Measurements from ENCODE around the gene BLCAP. TPM values are rescaled to one million over a fixed set of nuclear protein-coding genes. Genes with fewer than 3 reads are reported as not detected.

The BLCAP gene
- total RNA-seq, 1 experiment from 2014 or later: 90.4 TPM

DNA sequence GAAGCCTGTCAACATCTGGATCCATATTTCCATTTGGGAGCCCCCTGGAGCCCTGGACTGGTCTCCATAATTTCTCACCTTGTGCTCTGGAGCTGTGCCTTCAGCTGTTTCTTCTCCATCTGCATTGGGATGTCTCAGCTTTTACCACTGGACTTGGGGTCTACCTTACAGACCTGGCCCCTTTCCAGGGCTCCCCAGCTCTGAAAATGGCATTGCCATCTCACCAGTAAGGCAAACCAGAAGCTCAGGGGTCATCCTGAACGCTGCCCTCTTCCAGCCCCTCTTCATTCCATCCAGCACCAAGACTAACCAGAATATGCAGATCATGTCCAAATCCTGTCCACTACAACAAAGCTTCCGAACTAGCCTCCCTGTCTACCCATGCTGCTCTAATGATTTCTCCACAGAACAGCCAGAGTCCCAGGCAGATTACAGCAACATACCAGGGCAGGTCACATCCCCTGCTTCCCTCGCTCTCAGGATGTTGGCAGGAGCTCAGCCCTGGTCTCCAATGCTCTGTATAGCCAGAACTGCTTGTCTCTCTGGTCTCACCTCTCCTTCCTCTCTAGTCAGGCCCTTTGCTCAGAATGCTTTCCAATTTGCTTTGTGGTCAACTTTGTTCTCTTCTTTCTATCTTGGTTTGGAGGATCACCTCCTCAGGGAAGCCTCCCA lies 24.3 kb downstream of the BLCAP start:
- no TSS peak for BruUV-seq (replicated peaks)
- Mint-ChIP-seq H3K4me1 (ENCODE audit: low read depth, unreplicated experiment) (no peaks in the 10 kb centered on the region), H3K9me3 (ENCODE audit: low read depth, unreplicated experiment) (no peaks in the 10 kb centered on the region), H3K27me3 (ENCODE audit: unreplicated experiment) (no peaks in the 10 kb centered on the region), H3K36me3 (ENCODE audit: insufficient read depth, unreplicated experiment) (no peaks in the 10 kb centered on the region), H3K27ac (ENCODE audit: unreplicated experiment) (no peak overlapping the region), H3K4me3 (ENCODE audit: low read depth, unreplicated experiment) (no peak overlapping the region)
- no peak for DNase-seq
- intact Hi-C loops (cut with micrococcal nuclease; ENCODE audit: unreplicated experiment): no loop called here
- TF ChIP-seq, protein P1, sequence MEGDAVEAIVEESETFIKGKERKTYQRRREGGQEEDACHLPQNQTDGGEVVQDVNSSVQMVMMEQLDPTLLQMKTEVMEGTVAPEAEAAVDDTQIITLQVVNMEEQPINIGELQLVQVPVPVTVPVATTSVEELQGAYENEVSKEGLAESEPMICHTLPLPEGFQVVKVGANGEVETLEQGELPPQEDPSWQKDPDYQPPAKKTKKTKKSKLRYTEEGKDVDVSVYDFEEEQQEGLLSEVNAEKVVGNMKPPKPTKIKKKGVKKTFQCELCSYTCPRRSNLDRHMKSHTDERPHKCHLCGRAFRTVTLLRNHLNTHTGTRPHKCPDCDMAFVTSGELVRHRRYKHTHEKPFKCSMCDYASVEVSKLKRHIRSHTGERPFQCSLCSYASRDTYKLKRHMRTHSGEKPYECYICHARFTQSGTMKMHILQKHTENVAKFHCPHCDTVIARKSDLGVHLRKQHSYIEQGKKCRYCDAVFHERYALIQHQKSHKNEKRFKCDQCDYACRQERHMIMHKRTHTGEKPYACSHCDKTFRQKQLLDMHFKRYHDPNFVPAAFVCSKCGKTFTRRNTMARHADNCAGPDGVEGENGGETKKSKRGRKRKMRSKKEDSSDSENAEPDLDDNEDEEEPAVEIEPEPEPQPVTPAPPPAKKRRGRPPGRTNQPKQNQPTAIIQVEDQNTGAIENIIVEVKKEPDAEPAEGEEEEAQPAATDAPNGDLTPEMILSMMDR (IDR thresholded peaks at IDR 0.05; ENCODE audit: unreplicated experiment): no peak
- CTCF ChIA-PET: interaction anchor here (0.6 to 1.5 kb wide), 2 partner anchors 18 to 356 kb away, joined by 3 read pairs; no protein-coding TSS in a partner anchor

DNA sequence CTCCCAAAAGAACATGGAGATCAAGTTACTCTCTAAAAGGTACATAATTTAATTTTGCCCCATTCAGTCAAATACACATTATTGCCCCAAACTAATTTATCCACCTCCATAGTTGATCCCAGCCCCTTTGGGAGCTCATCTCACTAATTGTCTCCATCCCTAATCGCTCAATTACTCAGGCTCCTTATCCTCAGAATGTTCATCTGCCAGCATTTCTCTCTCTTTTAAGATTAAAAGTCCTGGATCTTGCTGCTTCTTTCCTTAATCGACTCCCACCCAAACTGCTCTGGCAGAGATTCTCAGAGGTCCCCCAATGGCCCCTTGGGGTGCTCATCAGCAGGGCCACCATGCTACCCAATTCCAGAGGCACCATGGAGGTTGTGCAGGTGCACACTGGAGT lies 25.0 kb downstream of the BLCAP start:
- Mint-ChIP-seq H3K4me1 (ENCODE audit: low read depth, unreplicated experiment) (no peaks in the 10 kb centered on the region), H3K9me3 (ENCODE audit: low read depth, unreplicated experiment) (no peaks in the 10 kb centered on the region), H3K36me3 (ENCODE audit: insufficient read depth, unreplicated experiment) (no peaks in the 10 kb centered on the region), H3K4me3 (ENCODE audit: low read depth, unreplicated experiment) (no peak overlapping the region), H3K27me3 (ENCODE audit: unreplicated experiment) (no peaks in the 10 kb centered on the region), H3K27ac (ENCODE audit: unreplicated experiment) (no peak overlapping the region)
- intact Hi-C loops (cut with micrococcal nuclease; ENCODE audit: unreplicated experiment): no loop called here
- no TSS peak for BruUV-seq (replicated peaks)
- CTCF ChIA-PET: interaction anchor here (0.7 to 1.5 kb wide), 5 partner anchors 11 to 240 kb away, joined by 3 to 4 read pairs (median 3); no protein-coding TSS in a partner anchor
- no peak for DNase-seq
- TF ChIP-seq, protein P1 (IDR thresholded peaks at IDR 0.05; ENCODE audit: unreplicated experiment): no peak

DNA sequence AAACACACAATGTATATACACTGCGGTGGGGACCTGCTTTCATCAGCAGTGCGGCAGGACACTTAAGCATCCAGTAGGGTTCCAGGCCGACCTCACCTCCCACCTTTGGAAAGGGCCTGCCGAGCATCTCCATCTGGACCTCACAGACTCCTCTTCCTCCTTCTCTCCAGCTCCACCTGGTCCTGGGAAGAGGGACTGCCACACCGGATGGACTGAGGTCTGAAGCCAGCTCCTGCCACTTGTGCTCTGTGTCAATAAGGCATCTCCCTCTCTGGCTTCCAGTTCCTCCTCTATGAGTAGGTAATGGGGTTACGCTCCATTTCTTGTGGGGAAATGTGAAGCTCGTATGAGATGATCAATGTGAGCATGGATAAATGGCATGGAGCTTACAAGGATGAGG lies 25.7 kb downstream of the BLCAP start:
- TF ChIP-seq, protein P1 (IDR thresholded peaks at IDR 0.05; ENCODE audit: unreplicated experiment): no peak
- DNase-seq: no peak
- intact Hi-C loops (cut with micrococcal nuclease; ENCODE audit: unreplicated experiment): no loop called here
- no peaks in the 10 kb centered on the region for H3K27me3 Mint-ChIP-seq (ENCODE audit: unreplicated experiment)
- H3K4me3 Mint-ChIP-seq (ENCODE audit: low read depth, unreplicated experiment): no peak overlapping the region
- no peaks in the 10 kb centered on the region for H3K36me3 Mint-ChIP-seq (ENCODE audit: insufficient read depth, unreplicated experiment)
- no peaks in the 10 kb centered on the region for H3K9me3 Mint-ChIP-seq (ENCODE audit: low read depth, unreplicated experiment)
- CTCF ChIA-PET: interaction anchor here (0.5 to 1.3 kb wide), 6 partner anchors 10 to 240 kb away, joined by 3 to 4 read pairs (median 3); no protein-coding TSS in a partner anchor
- H3K27ac Mint-ChIP-seq (ENCODE audit: unreplicated experiment): no peak overlapping the region
- no TSS peak for BruUV-seq (replicated peaks)
- H3K4me1 Mint-ChIP-seq (ENCODE audit: low read depth, unreplicated experiment): no peaks in the 10 kb centered on the region

DNA sequence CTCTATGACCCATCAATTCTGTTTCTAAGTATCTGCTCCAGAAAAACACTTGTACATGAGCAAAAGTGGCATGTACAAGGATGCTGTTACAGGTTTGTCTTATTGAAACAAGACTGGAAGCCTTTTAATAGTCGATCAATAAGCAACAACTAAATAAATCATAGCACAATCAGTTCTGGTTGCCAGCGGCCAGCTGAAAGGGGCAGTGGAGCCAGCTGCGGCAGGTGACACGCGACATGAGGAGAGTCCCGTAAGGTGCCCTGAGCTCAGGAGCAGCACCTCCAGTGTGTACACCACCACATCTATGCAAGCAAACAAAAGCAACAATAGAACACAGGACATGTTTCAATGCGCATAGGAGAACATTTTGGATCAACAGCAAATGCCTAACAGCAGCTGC lies 27.4 kb downstream of the BLCAP start:
- Mint-ChIP-seq H3K27ac (ENCODE audit: unreplicated experiment) (no peak overlapping the region), H3K36me3 (ENCODE audit: insufficient read depth, unreplicated experiment) (no peaks in the 10 kb centered on the region), H3K9me3 (ENCODE audit: low read depth, unreplicated experiment) (no peaks in the 10 kb centered on the region), H3K27me3 (ENCODE audit: unreplicated experiment) (no peaks in the 10 kb centered on the region), H3K4me1 (ENCODE audit: low read depth, unreplicated experiment) (no peaks in the 10 kb centered on the region), H3K4me3 (ENCODE audit: low read depth, unreplicated experiment) (no peak overlapping the region)
- TF ChIP-seq, protein P1 (IDR thresholded peaks at IDR 0.05; ENCODE audit: unreplicated experiment): no peak
- intact Hi-C loops (cut with micrococcal nuclease; ENCODE audit: unreplicated experiment): no loop called here
- no peak for DNase-seq
- no TSS peak for BruUV-seq (replicated peaks)
- CTCF ChIA-PET: no interaction called here

Measured in Calu3 (cell line).